RWPE2 (cell line): Measurements from ENCODE around the gene IQCF5.
"Not testable (repeated sequence)": the region's sequence is repeated elsewhere in the genome, so short reads cannot be mapped to it uniquely, and the experiment has no call there.

ENCODE experiments used
- ATAC-seq: fragments of 200-7000 bp; cut with Tn5 transposase; 3 replicates; pipeline ENCODE4 v1.9.1; 2021; ENCODE audit warnings: low read depth
- DNase-seq: peaks from one replicate; pipeline ENCODE4 v3.0.0-alpha.2; 2020; ENCODE audit warnings: low spot score
- H3K27ac ChIP-seq: fragments of 450-650 bp; 2 replicates; pipeline ENCODE4 v1.5.1; 2017; ENCODE audit warnings: mild to moderate bottlenecking; ENCODE audit not compliant: poor library complexity, severe bottlenecking
- H3K27me3 ChIP-seq: fragments of 250-450 bp; sonication (Bioruptor Pico); 2 replicates; pipeline ENCODE4 v1.5.1; 2021; ENCODE audit warnings: mild to moderate bottlenecking, moderate library complexity; ENCODE audit not compliant: insufficient read depth, poor library complexity, severe bottlenecking
- H3K36me3 ChIP-seq: fragments of 250-450 bp; sonication (Bioruptor Pico); 2 replicates; pipeline ENCODE4 v1.5.1; 2020; ENCODE audit warnings: low read depth, mild to moderate bottlenecking, moderate library complexity
- H3K4me1 ChIP-seq: fragments of 250-450 bp; sonication (Bioruptor Pico); 2 replicates; pipeline ENCODE4 v1.5.1; 2021; ENCODE audit warnings: mild to moderate bottlenecking, moderate library complexity; ENCODE audit not compliant: insufficient read depth, poor library complexity, severe bottlenecking
- H3K4me3 ChIP-seq: fragments of 250-450 bp; sonication (Bioruptor Pico); 2 replicates; pipeline ENCODE4 v1.5.1; 2021; ENCODE audit warnings: mild to moderate bottlenecking, moderate library complexity; ENCODE audit not compliant: severe bottlenecking
- H3K9me3 ChIP-seq: fragments of 250-450 bp; sonication (Bioruptor Pico); 2 replicates; pipeline ENCODE4 v1.5.1; 2021; ENCODE audit warnings: mild to moderate bottlenecking, moderate library complexity; ENCODE audit not compliant: severe bottlenecking
- CTCF ChIP-seq: fragments of 450-650 bp; IDR thresholded peaks from one replicate; pipeline ENCODE4 v1.5.1; 2017; ENCODE audit warnings: mild to moderate bottlenecking, moderate library complexity; ENCODE audit not compliant: poor library complexity, severe bottlenecking

Gene IQCF5

GRCh38 chr3:51875501-51875900 lies at the start of gene IQCF5:
Gene IQCF5 (minus strand): TSS chr3:51875601. CDS start chr3:51875531, 70 bp downstream.
- DNase-seq (no peak), ATAC-seq (no peak)
- H3K9me3 ChIP-seq, result no peaks in the 10 kb centered on the region
- no peaks in the 10 kb centered on the region for H3K27me3 ChIP-seq
- no peak within 1 kb of the TSS for H3K27ac ChIP-seq
- H3K4me1 ChIP-seq, result no peaks in the 10 kb centered on the region
- TF ChIP-seq CTCF, result no peak
- no peak within 1 kb of the TSS for H3K4me3 ChIP-seq
- no peaks in the 10 kb centered on the region for H3K36me3 ChIP-seq

GRCh38 chr3:51921081-51921578 lies 45.7 kb upstream of the IQCF5 start:
- no peaks in the 10 kb centered on the region for H3K9me3 ChIP-seq
- ATAC-seq, result no peak
- no peaks in the 10 kb centered on the region for H3K4me1 ChIP-seq
- H3K36me3 ChIP-seq, result no peaks in the 10 kb centered on the region
- DNase-seq, result no peak
- no peak overlapping the region for H3K4me3 ChIP-seq
- TF ChIP-seq CTCF, result no peak
- H3K27ac ChIP-seq, result no peak overlapping the region
- no peaks in the 10 kb centered on the region for H3K27me3 ChIP-seq

- Histone ChIP-seq H3K4me1 (no peaks in the 10 kb centered on the region), H3K27ac (no peak overlapping the region), H3K4me3 (no peak overlapping the region), H3K36me3 (no peaks in the 10 kb centered on the region), H3K9me3 (no peaks in the 10 kb centered on the region), H3K27me3 (no peaks in the 10 kb centered on the region)
- DNase-seq (no peak), ATAC-seq (no peak)
- TF ChIP-seq CTCF, result no peak
Observed at GRCh38 chr3:51916418-51916817, 41.0 kb upstream of the IQCF5 start.

- H3K4me3 ChIP-seq, result no peak overlapping the region
- DNase-seq, result no peak
- TF ChIP-seq CTCF, result no peak
- H3K27me3 ChIP-seq, result no peaks in the 10 kb centered on the region
- H3K27ac ChIP-seq, result peak overlapping the region; percentile 43
- peak; percentile 54; the same call in 2 of the 3 replicates for ATAC-seq
- no peaks in the 10 kb centered on the region for H3K36me3 ChIP-seq
- peaks cover 4% of the 10 kb centered on the region for H3K9me3 ChIP-seq
- no peaks in the 10 kb centered on the region for H3K4me1 ChIP-seq
Observed at GRCh38 chr3:51908026-51908425, 32.6 kb upstream of the IQCF5 start.

- ATAC-seq (no peak), DNase-seq (no peak)
- no peak for TF ChIP-seq CTCF
- Histone ChIP-seq H3K4me1 (no peaks in the 10 kb centered on the region), H3K4me3 (no peak overlapping the region), H3K27ac (no peak overlapping the region), H3K36me3 (no peaks in the 10 kb centered on the region), H3K9me3 (peaks cover under 1% of the 10 kb centered on the region), H3K27me3 (no peaks in the 10 kb centered on the region)
Observed at GRCh38 chr3:51904034-51904823, 28.8 kb upstream of the IQCF5 start.

- not testable (repeated sequence) for H3K4me1 ChIP-seq, H3K9me3 ChIP-seq, H3K27me3 ChIP-seq, H3K36me3 ChIP-seq, H3K4me3 ChIP-seq
- DNase-seq (peak; percentile 79), ATAC-seq (peak; percentile 83)
- peak overlapping the region; percentile 69 for H3K27ac ChIP-seq
Observed at GRCh38 chr3:51902361-51902760, 27.0 kb upstream of the IQCF5 start.

- not testable (repeated sequence) for DNase-seq, H3K4me3 ChIP-seq, H3K27me3 ChIP-seq, H3K9me3 ChIP-seq, H3K4me1 ChIP-seq, H3K36me3 ChIP-seq, ATAC-seq, H3K27ac ChIP-seq
Observed at GRCh38 chr3:51900043-51900442, 24.6 kb upstream of the IQCF5 start.
